Uterus (tissue), 4 donors: Measurements from ENCODE around the gene MYO16. TPM values are rescaled to one million over a fixed set of nuclear protein-coding genes. Genes with fewer than 3 reads are reported as not detected.

Source experiments
- DNase-seq, 2 donors: peaks; one replicate each; pipeline ENCODE4 v3.0.0-alpha.2; 2019 to 2020
- H3K27ac ChIP-seq, 2 donors: fragments of 200-600 bp; sonication (generic); 1 replicate in 1 of 2; 2 replicates in 1 of 2; pipeline ENCODE4 v1.5.1; 2016 to 2018
- H3K27me3 ChIP-seq, 2 donors: fragments of 200-600 bp; sonication (generic); one replicate each; pipeline ENCODE4 v1.5.1; 2018 to 2019; ENCODE audit warnings: control low read depth in 1 of 2
- H3K36me3 ChIP-seq, 2 donors: fragments of 200-600 bp; sonication (generic); one replicate each; pipeline ENCODE4 v1.5.1; 2019; ENCODE audit warnings: control low read depth in 1 of 2
- H3K4me1 ChIP-seq, 2 donors: fragments of 200-600 bp; sonication (generic); one replicate each; pipeline ENCODE4 v1.5.1; 2018 to 2019; ENCODE audit warnings: control low read depth in 1 of 2
- H3K4me3 ChIP-seq, 2 donors: fragments of 200-600 bp; sonication (generic); 1 replicate in 1 of 2; 2 replicates in 1 of 2; pipeline ENCODE4 v1.5.1; 2018 to 2019; ENCODE audit warnings: mild to moderate bottlenecking in 1 of 2
- H3K9me3 ChIP-seq, 2 donors: fragments of 200-600 bp; sonication (generic); one replicate each; pipeline ENCODE4 v1.5.1; 2019; ENCODE audit warnings: control low read depth in 1 of 2
- CTCF ChIP-seq, 4 experiments: fragments of 200-600 bp in 2 of 4; fragments of 450-650 bp in 2 of 4; sonication (generic) in 2 of 4; IDR thresholded peaks; one replicate each; pipeline ENCODE4 v1.5.1; 2016 to 2019; ENCODE audit warnings: antibody characterized with exemption in 4 of 4, mild to moderate bottlenecking in 2 of 4, moderate library complexity in 1 of 4
- POLR2A ChIP-seq, 2 donors: fragments of 450-650 bp; IDR thresholded peaks; one replicate each; pipeline ENCODE4 v1.6.1; 2016; ENCODE audit warnings: antibody characterized with exemption in 2 of 2, mild to moderate bottlenecking in 1 of 2, moderate library complexity in 1 of 2
- intact Hi-C: fragments of 100-400 bp; cut with DNase I; formaldehyde crosslinking; loops from one replicate; pipeline ENCODE4 v1.15.1; 2023; ENCODE audit warnings: low total_unique reads
- total RNA-seq, 4 donors: library from RNA; depleted of rRNA in 3 of 4; stranded (reverse); fragments of >200 nt in 3 of 4; gene quantifications; one replicate each; pipeline versions ENCODE4 v1.1.0 to v1.2.4, GENCODE V29; 2014 to 2023
- donor health status: DM: yes; HTN: yes; CAD: no.

The MYO16 gene
- total RNA-seq = under 1 TPM in 2 of 4 donors, not detected in 2; 0.35 to 0.88 TPM

- TF ChIP-seq POLR2A (IDR thresholded peaks at IDR 0.05) (no peak), CTCF (IDR thresholded peaks at IDR 0.05) (no peak)
- no peaks in the 10 kb centered on the region for H3K36me3 ChIP-seq
- no peaks in the 10 kb centered on the region for H3K4me1 ChIP-seq
- no peaks in the 10 kb centered on the region for H3K27me3 ChIP-seq
- H3K27ac ChIP-seq = no peak within 1 kb of the TSS
- no peak for DNase-seq
- H3K9me3 ChIP-seq = no peaks in the 10 kb centered on the region
- intact Hi-C loops = no loop called here
- no peak within 1 kb of the TSS for H3K4me3 ChIP-seq
Observed at GRCh38 chr13:108629181-108629752, at the start of gene MYO16. TSS of gene MYO16 (plus strand) at chr13:108629611. CDS start at chr13:108629845, 234 bp downstream.

- no peaks in the 10 kb centered on the region for H3K4me1 ChIP-seq
- H3K27ac ChIP-seq = no peak overlapping the region
- H3K4me3 ChIP-seq = no peak overlapping the region
- DNase-seq = no peak
- TF ChIP-seq CTCF (IDR thresholded peaks at IDR 0.05) = no peak
- TF ChIP-seq POLR2A (IDR thresholded peaks at IDR 0.05) = no peak
- no peaks in the 10 kb centered on the region for H3K27me3 ChIP-seq
- no peaks in the 10 kb centered on the region for H3K36me3 ChIP-seq
- H3K9me3 ChIP-seq = no peaks in the 10 kb centered on the region
- intact Hi-C loops = no loop called here
Observed at GRCh38 chr13:108586826-108587225, 42.6 kb upstream of the MYO16 start.

GRCh38 chr13:108588516-108588915 is 40.9 kb upstream of the MYO16 start:
- H3K9me3 ChIP-seq = no peaks in the 10 kb centered on the region
- no peaks in the 10 kb centered on the region for H3K36me3 ChIP-seq
- H3K4me3 ChIP-seq = no peak overlapping the region
- intact Hi-C loops = no loop called here
- H3K27ac ChIP-seq = no peak overlapping the region
- TF ChIP-seq CTCF (IDR thresholded peaks at IDR 0.05) (no peak), POLR2A (IDR thresholded peaks at IDR 0.05) (no peak)
- DNase-seq = no peak
- no peaks in the 10 kb centered on the region for H3K27me3 ChIP-seq
- no peaks in the 10 kb centered on the region for H3K4me1 ChIP-seq

GRCh38 chr13:108594153-108594552 is 35.3 kb upstream of the MYO16 start:
- Histone ChIP-seq H3K27ac (no peak overlapping the region), H3K36me3 (no peaks in the 10 kb centered on the region), H3K27me3 (no peaks in the 10 kb centered on the region), H3K4me1 (no peaks in the 10 kb centered on the region), H3K4me3 (no peak overlapping the region), H3K9me3 (no peaks in the 10 kb centered on the region)
- no peak for TF ChIP-seq CTCF (IDR thresholded peaks at IDR 0.05)
- TF ChIP-seq POLR2A (IDR thresholded peaks at IDR 0.05) = no peak
- intact Hi-C loops = no loop called here
- no peak for DNase-seq

- H3K9me3 ChIP-seq = no peaks in the 10 kb centered on the region
- no peak for TF ChIP-seq CTCF (IDR thresholded peaks at IDR 0.05)
- no peak for TF ChIP-seq POLR2A (IDR thresholded peaks at IDR 0.05)
- no peaks in the 10 kb centered on the region for H3K27me3 ChIP-seq
- H3K36me3 ChIP-seq = no peaks in the 10 kb centered on the region
- no peaks in the 10 kb centered on the region for H3K4me1 ChIP-seq
- DNase-seq = no peak
- H3K4me3 ChIP-seq = no peak overlapping the region
- H3K27ac ChIP-seq = no peak overlapping the region
- intact Hi-C loops = no loop called here
Observed at GRCh38 chr13:108595436-108596274, 33.8 kb upstream of the MYO16 start.
